ENCODE data around the gene KLF16. TPM values are rescaled to one million over a fixed set of nuclear protein-coding genes. Genes with fewer than 3 reads are reported as not detected.
A peak's percentile ranks its signal among the peaks of the same experiment; 100 is the strongest.

Gene KLF16
- total RNA-seq, 1 experiment from 2014 or later = 45.5 TPM

DNA sequence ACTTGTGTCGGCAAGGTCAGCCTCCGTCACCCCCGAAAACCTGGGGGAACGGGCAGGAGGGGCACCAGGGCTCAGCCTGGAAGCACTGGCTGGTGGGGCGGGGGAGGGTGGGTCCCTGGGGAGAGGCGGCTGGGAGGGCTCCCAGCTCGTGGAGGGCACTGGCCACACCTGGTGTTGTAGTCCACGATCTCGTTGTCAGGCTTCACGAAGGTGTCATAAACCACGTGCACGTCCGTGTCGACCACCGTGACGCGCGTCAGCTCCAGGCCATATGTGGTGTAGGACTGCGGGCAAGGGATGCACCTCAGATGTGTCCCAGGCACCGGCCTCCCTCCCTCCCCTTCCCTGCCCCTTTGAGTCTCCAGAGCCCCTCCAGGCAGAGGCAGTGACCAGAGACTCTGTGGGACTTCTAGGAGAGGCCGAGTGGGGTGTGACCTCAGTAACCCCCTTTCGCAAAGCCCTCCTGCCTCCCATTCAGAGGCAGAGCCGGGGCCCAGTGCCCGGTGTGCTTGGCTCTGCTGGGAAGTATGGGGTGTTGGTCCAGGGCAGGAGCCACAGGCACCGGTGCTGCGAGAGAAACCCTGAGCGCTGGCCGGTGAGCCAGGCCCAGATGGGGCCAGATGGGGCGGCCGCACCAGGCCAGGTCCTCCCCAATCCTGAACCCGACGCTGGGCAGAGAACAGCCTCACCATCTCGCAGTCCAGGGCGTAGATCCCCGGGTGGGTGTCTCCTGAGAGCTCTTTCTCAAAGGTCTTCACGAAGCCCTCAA is 46.7 kb downstream of the KLF16 start:
- no TSS peak for BruUV-seq (replicated peaks)
- no peaks in the 10 kb centered on the region for H3K27me3 Mint-ChIP-seq (ENCODE audit: insufficient read depth, unreplicated experiment)
- H3K27ac Mint-ChIP-seq (ENCODE audit: low read depth, unreplicated experiment) = no peak overlapping the region
- H3K4me3 Mint-ChIP-seq (ENCODE audit: unreplicated experiment) = no peak overlapping the region
- intact Hi-C loops (cut with micrococcal nuclease) = no loop called here
- H3K36me3 Mint-ChIP-seq (ENCODE audit: insufficient read depth, unreplicated experiment) = peaks cover 41% of the 10 kb centered on the region
- DNase-seq (ENCODE audit: unreplicated experiment) = no peak
- no peaks in the 10 kb centered on the region for H3K9me3 Mint-ChIP-seq (ENCODE audit: unreplicated experiment)
- peaks cover 12% of the 10 kb centered on the region for H3K4me1 Mint-ChIP-seq (ENCODE audit: insufficient read depth, unreplicated experiment)
- ChIA-PET CTCF (interaction anchor here (2.1 kb wide), 1 partner anchor 9 kb away, joined by 11 read pairs; no protein-coding TSS in a partner anchor), POLR2A (no interaction called here)
- TF ChIP-seq, protein P1, sequence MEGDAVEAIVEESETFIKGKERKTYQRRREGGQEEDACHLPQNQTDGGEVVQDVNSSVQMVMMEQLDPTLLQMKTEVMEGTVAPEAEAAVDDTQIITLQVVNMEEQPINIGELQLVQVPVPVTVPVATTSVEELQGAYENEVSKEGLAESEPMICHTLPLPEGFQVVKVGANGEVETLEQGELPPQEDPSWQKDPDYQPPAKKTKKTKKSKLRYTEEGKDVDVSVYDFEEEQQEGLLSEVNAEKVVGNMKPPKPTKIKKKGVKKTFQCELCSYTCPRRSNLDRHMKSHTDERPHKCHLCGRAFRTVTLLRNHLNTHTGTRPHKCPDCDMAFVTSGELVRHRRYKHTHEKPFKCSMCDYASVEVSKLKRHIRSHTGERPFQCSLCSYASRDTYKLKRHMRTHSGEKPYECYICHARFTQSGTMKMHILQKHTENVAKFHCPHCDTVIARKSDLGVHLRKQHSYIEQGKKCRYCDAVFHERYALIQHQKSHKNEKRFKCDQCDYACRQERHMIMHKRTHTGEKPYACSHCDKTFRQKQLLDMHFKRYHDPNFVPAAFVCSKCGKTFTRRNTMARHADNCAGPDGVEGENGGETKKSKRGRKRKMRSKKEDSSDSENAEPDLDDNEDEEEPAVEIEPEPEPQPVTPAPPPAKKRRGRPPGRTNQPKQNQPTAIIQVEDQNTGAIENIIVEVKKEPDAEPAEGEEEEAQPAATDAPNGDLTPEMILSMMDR (IDR thresholded peaks at IDR 0.05; ENCODE audit: unreplicated experiment) = no peak

DNA sequence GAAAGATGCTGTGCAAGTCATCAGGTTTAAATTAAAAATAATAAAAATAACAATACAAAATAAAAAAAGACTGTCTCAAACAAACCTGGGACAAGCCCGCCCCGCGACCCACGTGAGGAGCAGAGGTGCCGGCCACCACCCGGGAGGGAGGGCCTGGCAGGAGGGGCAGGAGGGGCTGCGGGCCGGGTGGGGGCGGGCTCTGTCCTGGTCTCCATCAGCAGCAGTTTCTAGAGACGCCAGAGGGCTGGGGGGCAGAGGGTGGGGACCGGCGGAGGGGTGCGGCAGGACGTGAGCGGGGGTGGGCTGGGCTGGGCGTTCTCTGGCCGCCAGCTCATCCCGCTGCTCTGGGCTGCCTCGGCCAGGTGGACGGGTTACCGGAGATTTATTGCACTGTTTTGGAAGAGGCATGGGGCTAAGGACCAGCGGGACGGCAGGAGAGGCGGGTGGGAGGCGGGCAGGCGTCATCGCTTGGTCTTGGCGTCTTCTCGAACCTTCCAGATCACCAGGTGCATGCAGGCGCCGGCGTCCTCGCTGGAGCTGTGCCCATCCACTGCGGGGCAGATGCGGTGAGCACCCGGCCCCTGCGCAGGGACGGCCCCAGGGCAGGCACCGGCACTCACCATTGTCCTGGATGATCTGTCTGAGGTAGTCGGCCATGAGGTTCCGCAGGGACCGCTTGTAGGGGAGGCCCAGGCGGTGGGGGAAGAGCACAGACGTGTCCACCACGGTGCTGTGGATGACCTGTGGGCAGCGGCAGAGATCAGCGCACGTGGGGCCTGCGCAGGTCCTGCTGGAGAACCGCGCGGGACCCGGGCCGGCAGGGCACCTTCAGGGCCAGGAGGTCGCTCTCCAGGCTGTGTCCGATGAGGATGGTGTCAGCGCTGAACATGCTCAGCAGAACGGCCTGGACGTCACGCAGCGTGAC is 47.5 kb downstream of the KLF16 start:
- CTCF ChIA-PET = interaction anchor here (2.1 kb wide), 2 partner anchors 10 to 144 kb away, joined by 8 to 11 read pairs; no protein-coding TSS in a partner anchor
- POLR2A ChIA-PET = interaction anchor here (0.6 kb wide), 1 partner anchor 31 kb away, joined by 3 read pairs; no protein-coding TSS in a partner anchor
- TF ChIP-seq, protein P1 (IDR thresholded peaks at IDR 0.05; ENCODE audit: unreplicated experiment) = no peak
- H3K4me1 Mint-ChIP-seq (ENCODE audit: insufficient read depth, unreplicated experiment) = peaks cover 16% of the 10 kb centered on the region
- H3K36me3 Mint-ChIP-seq (ENCODE audit: insufficient read depth, unreplicated experiment) = peaks cover 35% of the 10 kb centered on the region
- H3K27ac Mint-ChIP-seq (ENCODE audit: low read depth, unreplicated experiment) = no peak overlapping the region
- H3K9me3 Mint-ChIP-seq (ENCODE audit: unreplicated experiment) = no peaks in the 10 kb centered on the region
- H3K27me3 Mint-ChIP-seq (ENCODE audit: insufficient read depth, unreplicated experiment) = no peaks in the 10 kb centered on the region
- intact Hi-C loops (cut with micrococcal nuclease) = no loop called here
- DNase-seq (ENCODE audit: unreplicated experiment) = no peak
- no peak overlapping the region for H3K4me3 Mint-ChIP-seq (ENCODE audit: unreplicated experiment)
- BruUV-seq (replicated peaks) = TSS peak; percentile 19

DNA sequence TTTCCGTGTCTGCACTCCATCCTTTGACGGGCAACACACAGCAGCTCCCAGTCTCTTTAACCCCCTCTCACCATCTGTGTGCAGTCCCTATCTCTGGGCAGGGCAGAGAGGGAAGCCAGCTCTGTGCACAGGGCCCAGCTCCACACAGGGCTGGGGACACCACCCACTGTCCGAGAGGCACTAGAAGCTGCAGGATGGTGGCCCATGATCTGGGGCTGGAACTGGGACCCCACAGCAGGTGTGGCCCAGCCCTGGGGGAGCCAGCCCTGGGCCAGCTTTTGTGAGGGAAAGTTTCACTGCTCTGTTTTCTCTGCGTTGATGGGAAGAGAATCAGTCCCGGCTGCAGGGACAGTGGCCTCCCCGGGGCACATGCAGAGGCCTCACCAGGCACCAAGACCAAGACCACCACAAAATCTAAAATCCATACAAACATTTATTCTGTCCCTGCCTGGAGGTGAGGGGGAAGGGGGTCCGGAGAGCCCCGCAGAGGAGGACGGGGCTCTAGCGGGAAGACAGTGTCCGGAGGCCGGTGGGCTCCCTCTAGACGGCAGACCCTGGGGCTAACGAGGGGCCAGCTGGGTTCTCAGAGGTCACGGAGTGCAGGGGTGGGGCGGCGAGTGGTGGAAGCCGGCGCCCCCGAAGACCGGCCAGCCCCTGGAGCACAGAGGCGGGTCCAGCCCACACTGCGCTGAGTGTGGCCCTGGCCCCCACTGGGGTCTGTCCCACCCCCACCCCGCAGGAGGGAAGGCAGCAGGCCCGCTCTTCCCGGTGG is 48.4 kb downstream of the KLF16 start:
- intact Hi-C loops (cut with micrococcal nuclease) = no loop called here
- Mint-ChIP-seq H3K9me3 (ENCODE audit: unreplicated experiment) (no peaks in the 10 kb centered on the region), H3K4me1 (ENCODE audit: insufficient read depth, unreplicated experiment) (peaks cover 16% of the 10 kb centered on the region), H3K36me3 (ENCODE audit: insufficient read depth, unreplicated experiment) (peaks cover 32% of the 10 kb centered on the region), H3K4me3 (ENCODE audit: unreplicated experiment) (no peak overlapping the region), H3K27ac (ENCODE audit: low read depth, unreplicated experiment) (no peak overlapping the region), H3K27me3 (ENCODE audit: insufficient read depth, unreplicated experiment) (no peaks in the 10 kb centered on the region)
- BruUV-seq (replicated peaks) = no TSS peak
- no peak for DNase-seq (ENCODE audit: unreplicated experiment)
- TF ChIP-seq, protein P1 (IDR thresholded peaks at IDR 0.05; ENCODE audit: unreplicated experiment) = no peak
- POLR2A ChIA-PET = interaction anchor here (0.6 to 1.2 kb wide), 2 partner anchors 11 to 31 kb away, joined by 3 read pairs; no protein-coding TSS in a partner anchor
- CTCF ChIA-PET = interaction anchor here (0.6 to 2.1 kb wide), 5 partner anchors 11 to 269 kb away, joined by 3 to 15 read pairs (median 7); no protein-coding TSS in a partner anchor
